ENCODE results near the gene C11orf24.

The C11orf24 gene

DNA sequence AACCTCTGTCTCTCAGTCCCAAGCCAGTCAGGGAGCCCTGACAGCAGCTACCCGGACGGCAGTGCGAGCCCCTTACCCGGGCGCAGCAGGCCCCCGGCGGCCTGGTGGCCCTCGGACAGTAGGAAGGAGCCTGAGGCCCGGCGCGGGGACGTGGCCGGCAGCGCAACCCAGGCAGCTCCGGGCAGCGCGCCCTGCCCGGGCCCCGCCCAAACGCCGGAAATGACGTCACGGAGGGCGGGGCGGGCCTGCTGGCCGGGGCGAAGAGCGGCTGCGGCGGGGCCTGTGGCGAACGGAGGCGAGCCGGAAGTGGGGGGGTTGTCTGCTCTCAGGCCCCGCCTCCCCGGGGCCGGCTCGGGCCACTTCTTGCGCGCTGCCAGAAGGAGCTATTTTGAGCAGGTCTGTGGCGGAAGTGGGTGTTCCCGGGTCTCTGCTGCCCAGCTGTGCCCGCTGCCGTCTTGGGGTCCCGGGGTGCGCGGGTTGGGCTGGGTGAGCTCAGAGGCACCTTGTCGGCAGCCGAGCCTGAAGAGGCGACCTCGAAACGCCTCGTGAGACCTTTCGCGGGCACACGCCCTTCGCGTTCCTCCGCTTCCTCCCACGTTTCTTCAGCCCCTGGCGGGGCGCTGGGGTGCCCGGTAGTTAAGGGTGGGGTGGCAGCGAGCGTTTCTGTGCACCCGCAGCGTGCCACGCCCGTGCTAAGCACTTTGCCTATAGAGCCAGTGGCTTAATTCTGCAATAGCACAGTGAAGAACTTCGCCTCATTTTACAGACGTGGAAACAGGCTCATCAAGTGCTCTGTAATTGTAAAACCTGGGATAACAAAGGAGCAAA lies at the start of gene C11orf24:
Gene C11orf24 (minus strand): TSS at position 193 of the 828 bp plus-strand sequence. CDS start 8,206 bp downstream, outside the sequence.
- H3K9me3 ChIP-seq (ENCODE audit: control insufficient read depth, insufficient read depth, low read depth, low read length), result no peaks in the 10 kb centered on the region
- TF ChIP-seq ZNF580 (tag by site-specific recombination; IDR thresholded peaks at IDR 0.05), result no peak
- 0 out of 2 replicates have a peak, but pooled peaks have one; percentile 2 for TF ChIP-seq GLIS2 (tag by site-specific recombination; IDR thresholded peaks at IDR 0.05)
- no peak for TF ChIP-seq TCF7L2 (IDR thresholded peaks at IDR 0.05; ENCODE audit: borderline replicate concordance, low read depth, low read length)
- TF ChIP-seq ZNF133 (tag by site-specific recombination; IDR thresholded peaks at IDR 0.05), result no peak
- TF ChIP-seq EGR2 (tag by site-specific recombination; IDR thresholded peaks at IDR 0.05; ENCODE audit: low read depth), result peak; percentile 52
- TF ChIP-seq ZNF169 (tag by site-specific recombination; IDR thresholded peaks at IDR 0.05), result no peak
- TF ChIP-seq, protein P1, sequence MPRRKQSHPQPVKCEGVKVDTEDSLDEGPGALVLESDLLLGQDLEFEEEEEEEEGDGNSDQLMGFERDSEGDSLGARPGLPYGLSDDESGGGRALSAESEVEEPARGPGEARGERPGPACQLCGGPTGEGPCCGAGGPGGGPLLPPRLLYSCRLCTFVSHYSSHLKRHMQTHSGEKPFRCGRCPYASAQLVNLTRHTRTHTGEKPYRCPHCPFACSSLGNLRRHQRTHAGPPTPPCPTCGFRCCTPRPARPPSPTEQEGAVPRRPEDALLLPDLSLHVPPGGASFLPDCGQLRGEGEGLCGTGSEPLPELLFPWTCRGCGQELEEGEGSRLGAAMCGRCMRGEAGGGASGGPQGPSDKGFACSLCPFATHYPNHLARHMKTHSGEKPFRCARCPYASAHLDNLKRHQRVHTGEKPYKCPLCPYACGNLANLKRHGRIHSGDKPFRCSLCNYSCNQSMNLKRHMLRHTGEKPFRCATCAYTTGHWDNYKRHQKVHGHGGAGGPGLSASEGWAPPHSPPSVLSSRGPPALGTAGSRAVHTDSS (tag by site-specific recombination; IDR thresholded peaks at IDR 0.05), result no peak
- TF ChIP-seq ZNF157 (tag by site-specific recombination; IDR thresholded peaks at IDR 0.05), result no peak
- no peak for TF ChIP-seq ZNF785 (tag by site-specific recombination; IDR thresholded peaks at IDR 0.05)
- peak; percentile 63 for TF ChIP-seq ZBTB11 (tag by site-specific recombination; conservative IDR thresholded peaks at IDR 0.05; ENCODE audit: low read depth)
- TF ChIP-seq ZNF629 (tag by site-specific recombination; IDR thresholded peaks at IDR 0.05), result peak; percentile 42; the same call in 1 of the 2 replicates
- TF ChIP-seq ZNF558 (tag by site-specific recombination; IDR thresholded peaks at IDR 0.05), result no peak
- TF ChIP-seq ZNF274 (IDR thresholded peaks at IDR 0.05; ENCODE audit: low read length), result no peak
- TF ChIP-seq ZNF274 (tag by site-specific recombination; IDR thresholded peaks at IDR 0.05; ENCODE audit: borderline replicate concordance), result no peak
- TF ChIP-seq ZNF610 (tag by site-specific recombination; IDR thresholded peaks at IDR 0.05; ENCODE audit: borderline replicate concordance), result no peak
- TF ChIP-seq FEZF1 (tag by site-specific recombination; IDR thresholded peaks at IDR 0.05), result no peak
- peak; percentile 65; the same call in 1 of the 2 replicates for TF ChIP-seq ZBTB20 (tag by site-specific recombination; IDR thresholded peaks at IDR 0.05)
- TF ChIP-seq HOXA7 (CRISPR knock-in tag; IDR thresholded peaks at IDR 0.05; ENCODE audit: borderline replicate concordance), result no peak
- TF ChIP-seq TRIM28 (IDR thresholded peaks at IDR 0.05; ENCODE audit: borderline replicate concordance, low read length), result no peak
- no peak for TF ChIP-seq MYNN (tag by site-specific recombination; IDR thresholded peaks at IDR 0.05; ENCODE audit: borderline replicate concordance)
- TF ChIP-seq GLI4 (tag by site-specific recombination; IDR thresholded peaks at IDR 0.05), result no peak
- peak; percentile 63 for TF ChIP-seq SP7 (tag by site-specific recombination; IDR thresholded peaks at IDR 0.05)
- no peak for TF ChIP-seq ZNF48 (tag by site-specific recombination; IDR thresholded peaks at IDR 0.05)
- TF ChIP-seq SP2 (tag by site-specific recombination; IDR thresholded peaks at IDR 0.05), result peak; percentile 86
- TF ChIP-seq SALL2 (tag by site-specific recombination; IDR thresholded peaks at IDR 0.05; ENCODE audit: borderline replicate concordance), result no peak
- no peak for TF ChIP-seq ZNF2 (tag by site-specific recombination; IDR thresholded peaks at IDR 0.05)
- TF ChIP-seq ZNF416 (tag by site-specific recombination; IDR thresholded peaks at IDR 0.05), result no peak
- TF ChIP-seq SETDB1 (IDR thresholded peaks at IDR 0.05; ENCODE audit: insufficient read length, low read length), result no peak
- TF ChIP-seq MEIS1 (CRISPR knock-in tag; IDR thresholded peaks at IDR 0.05; ENCODE audit: borderline replicate concordance), result no peak
- peak; percentile 82 for TF ChIP-seq KLF8 (tag by site-specific recombination; IDR thresholded peaks at IDR 0.05)
- TF ChIP-seq, protein P2, sequence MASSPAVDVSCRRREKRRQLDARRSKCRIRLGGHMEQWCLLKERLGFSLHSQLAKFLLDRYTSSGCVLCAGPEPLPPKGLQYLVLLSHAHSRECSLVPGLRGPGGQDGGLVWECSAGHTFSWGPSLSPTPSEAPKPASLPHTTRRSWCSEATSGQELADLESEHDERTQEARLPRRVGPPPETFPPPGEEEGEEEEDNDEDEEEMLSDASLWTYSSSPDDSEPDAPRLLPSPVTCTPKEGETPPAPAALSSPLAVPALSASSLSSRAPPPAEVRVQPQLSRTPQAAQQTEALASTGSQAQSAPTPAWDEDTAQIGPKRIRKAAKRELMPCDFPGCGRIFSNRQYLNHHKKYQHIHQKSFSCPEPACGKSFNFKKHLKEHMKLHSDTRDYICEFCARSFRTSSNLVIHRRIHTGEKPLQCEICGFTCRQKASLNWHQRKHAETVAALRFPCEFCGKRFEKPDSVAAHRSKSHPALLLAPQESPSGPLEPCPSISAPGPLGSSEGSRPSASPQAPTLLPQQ (tag by site-specific recombination; IDR thresholded peaks at IDR 0.05), result no peak
- no peak for TF ChIP-seq HOXD13 (CRISPR knock-in tag; IDR thresholded peaks at IDR 0.05; ENCODE audit: borderline replicate concordance)
- TF ChIP-seq ZNF426 (tag by site-specific recombination; IDR thresholded peaks at IDR 0.05), result no peak

More for the DNA sequence above, at the start of gene C11orf24:
- Histone ChIP-seq H3K36me3 (ENCODE audit: control insufficient read depth in 2 of 2, insufficient read depth in 1 of 2, low read length in 2 of 2) (peaks cover 0 to 23% of the 10 kb centered on the region in 2 experiments; a peak in 1 of 3 replicates), H3K4me3 (ENCODE audit: low read depth, low read length) (peak within 1 kb of the TSS; percentile 84), H3K27ac (ENCODE audit: extremely low read depth, low read depth, low read length) (peak within 1 kb of the TSS; percentile 50; the same call in 1 of the 2 replicates), H3K4me1 (ENCODE audit: control insufficient read depth, insufficient read depth, low read length) (no peaks in the 10 kb centered on the region; the same call in 1 of the 2 replicates)
- ChIA-PET POLR2A (interaction anchor here (0.8 to 2.0 kb wide), 9 partner anchors 11 to 777 kb away, joined by 3 to 12 read pairs (median 6); partner anchors contain the start of genes PPP6R3 and TPCN2), CTCF (interaction anchor here (0.6 to 3.7 kb wide), 4 partner anchors 14 to 1717 kb away, joined by 3 to 31 read pairs (median 4); no protein-coding TSS in a partner anchor)

Data from HEK293 (cell line).